Stimulated activated CD8-positive, alpha-beta memory T cell treated with anti-CD3 and anti-CD28 coated beads, Interleukin-12 subunit alpha, Interleukin-12 subunit beta, amount 100 ng/mL, for 24 hours (primary cell): ENCODE measurements around the gene SWAP70.
"Not testable (repeated sequence)": the region's sequence is repeated elsewhere in the genome, so short reads cannot be mapped to it uniquely, and the experiment has no call there.

Experiments
- DNase-seq: peaks from one replicate; pipeline ENCODE4 v3.0.0-alpha.2; 2020; ENCODE audit errors: extremely low read depth

SWAP70 gene

DNA sequence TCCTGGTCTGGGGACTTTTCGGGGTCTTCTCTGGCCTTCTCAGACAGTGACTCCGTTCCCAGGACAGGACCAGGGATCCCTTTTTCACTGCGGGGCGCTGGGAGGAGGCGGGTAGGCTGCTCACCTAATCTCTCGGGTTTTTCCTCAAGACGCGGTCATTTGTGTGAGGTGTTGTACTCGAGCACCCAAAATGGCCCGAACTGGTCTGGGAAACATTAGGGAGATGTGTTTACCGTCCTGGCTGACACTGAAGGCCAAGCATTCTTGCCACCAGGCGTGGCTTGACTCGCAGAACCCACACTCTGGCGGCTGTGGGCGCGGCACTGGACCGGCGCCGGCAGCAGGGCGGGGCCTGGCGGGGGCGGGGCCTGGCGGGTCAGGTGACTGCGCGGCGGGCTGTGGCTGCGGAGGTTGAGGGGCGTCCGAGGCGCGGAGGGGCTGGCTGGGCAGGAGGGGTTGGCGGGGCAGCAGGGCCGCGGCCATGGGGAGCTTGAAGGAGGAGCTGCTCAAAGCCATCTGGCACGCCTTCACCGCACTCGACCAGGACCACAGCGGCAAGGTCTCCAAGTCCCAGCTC lies at the start of gene SWAP70:
SWAP70 (plus strand) TSS at position 379 of the 577 bp plus-strand sequence; CDS start at position 482, 103 bp downstream.
- DNase-seq: peak; percentile 59

- DNase-seq: no peak
Observed at GRCh38 chr11:9615031-9615451, 48.8 kb upstream of the SWAP70 start.

- DNase-seq: no peak
Observed at GRCh38 chr11:9616042-9616675, 47.7 kb upstream of the SWAP70 start.

- no peak for DNase-seq
Observed at GRCh38 chr11:9616858-9617257, 47.0 kb upstream of the SWAP70 start.

DNA sequence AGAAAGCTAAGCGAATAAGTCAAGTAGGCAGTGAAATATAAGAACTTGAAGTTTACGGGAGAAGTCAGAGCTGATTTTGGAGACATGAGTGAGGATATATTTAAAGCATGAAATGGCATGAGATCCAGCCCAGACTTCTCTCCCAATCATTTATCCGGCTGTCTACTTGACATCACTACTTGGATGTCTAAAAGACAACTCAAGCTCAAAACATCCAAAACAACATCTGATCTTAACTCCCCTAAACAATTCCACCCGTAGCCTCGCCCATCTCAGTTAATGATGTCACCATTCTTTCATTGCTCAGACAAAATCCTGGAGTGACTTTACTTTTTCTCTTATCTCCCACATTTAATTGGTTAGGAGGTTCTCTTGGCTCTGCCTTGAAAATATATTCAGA lies 45.9 kb upstream of the SWAP70 start:
- DNase-seq: no peak

DNA sequence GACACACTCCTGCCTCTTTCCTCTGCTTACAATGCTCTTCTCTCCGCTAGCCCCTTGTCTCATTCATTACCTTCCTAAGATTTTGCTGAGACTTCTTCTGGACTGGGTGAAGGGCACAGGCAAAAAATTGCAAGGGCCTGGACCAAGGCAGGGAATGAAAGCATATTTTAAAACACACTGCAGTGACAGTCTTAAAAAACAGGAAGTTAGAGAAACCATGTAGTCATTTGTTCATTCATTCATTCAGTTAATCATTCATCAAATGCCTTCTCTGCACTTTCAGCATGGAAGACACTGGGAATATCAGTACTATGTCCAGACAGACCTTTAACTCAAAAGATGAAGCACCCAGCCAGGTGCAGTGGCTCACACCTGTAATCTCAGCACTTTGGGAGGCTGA lies 44.9 kb upstream of the SWAP70 start:
- no peak for DNase-seq

GRCh38 chr11:9619971-9620370 lies 43.9 kb upstream of the SWAP70 start:
- no peak for DNase-seq

DNA sequence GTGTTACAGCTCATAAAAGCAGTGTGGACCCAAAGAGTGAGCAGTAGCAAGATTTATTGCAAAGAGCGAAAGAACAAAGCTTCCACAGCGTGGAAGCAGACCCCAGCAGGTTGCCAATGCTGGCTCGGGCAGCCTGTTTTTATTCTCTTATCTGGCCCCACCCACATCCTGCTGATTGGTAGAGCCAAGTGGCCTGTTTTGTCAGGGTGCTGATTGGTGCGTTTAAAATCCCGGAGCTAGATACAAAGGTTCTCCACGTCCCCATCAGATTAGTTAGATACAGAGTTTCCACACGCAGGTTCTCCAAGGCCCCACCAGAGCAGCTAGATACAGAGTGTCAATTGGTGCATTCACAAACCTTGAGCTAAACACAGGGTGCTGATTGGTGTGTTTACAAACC lies 41.5 kb upstream of the SWAP70 start:
- not testable (repeated sequence) for DNase-seq

GRCh38 chr11:9623053-9623452 lies 40.8 kb upstream of the SWAP70 start:
- not testable (repeated sequence) for DNase-seq

DNA sequence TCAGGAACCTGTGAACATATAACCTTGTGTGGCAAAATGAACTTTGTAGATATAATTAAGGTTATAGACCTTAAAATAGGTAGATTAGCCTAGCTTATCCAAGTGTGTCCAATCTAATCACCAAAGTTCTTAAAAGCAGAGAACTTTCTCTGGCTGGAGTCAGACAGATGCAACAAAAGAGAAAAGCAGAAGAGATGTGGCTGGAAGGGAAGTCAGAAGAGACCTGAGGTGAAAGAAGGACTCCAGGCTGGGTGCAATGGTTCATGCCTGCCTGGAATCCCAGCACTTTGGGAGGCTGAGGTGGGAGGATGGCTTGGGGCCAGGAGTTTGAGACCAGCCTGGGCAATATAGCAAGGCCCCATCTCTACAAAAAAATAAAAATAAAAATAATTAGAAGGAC lies 39.4 kb upstream of the SWAP70 start:
- DNase-seq: no peak

DNA sequence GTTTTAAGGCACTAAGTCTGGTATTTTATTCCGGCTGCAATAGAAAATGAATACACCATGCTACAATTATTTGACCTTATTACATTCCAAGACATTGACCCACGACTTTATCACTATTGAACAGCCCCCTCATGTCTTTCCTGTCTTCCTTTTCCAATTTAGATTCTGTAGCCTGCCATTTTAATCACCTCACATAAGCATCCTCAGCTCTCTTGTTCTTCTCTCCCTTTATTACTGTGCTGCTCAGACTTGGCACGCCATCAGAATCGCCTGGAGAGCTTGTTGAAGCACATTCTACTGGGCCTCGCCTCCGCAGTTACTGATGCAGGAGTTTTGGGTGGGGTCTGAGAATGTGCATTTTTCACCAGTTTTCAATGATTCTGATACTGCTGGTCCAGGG lies 38.7 kb upstream of the SWAP70 start:
- no peak for DNase-seq

GRCh38 chr11:9625728-9626127 lies 38.1 kb upstream of the SWAP70 start:
- no peak for DNase-seq

- no peak for DNase-seq
Observed at GRCh38 chr11:9626496-9627394, 37.1 kb upstream of the SWAP70 start.

DNA sequence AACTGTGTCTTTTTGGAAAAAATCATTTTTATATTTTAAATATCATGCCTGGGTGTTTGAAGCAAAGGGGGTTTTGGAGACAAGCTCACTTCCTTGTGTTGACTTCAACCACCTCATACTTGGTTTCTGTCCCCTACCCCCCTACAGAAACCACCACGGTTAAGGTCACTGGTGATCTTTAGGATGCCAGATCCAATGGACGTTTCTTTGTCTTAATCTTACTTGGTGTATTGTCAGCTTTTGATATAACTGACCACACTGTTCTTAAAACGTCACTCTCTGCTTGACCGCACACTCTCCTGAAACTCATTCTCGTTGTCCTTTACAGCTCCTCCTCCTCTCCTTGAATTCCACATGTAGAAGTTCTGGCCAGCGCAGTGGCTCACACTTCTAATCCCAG lies 34.8 kb upstream of the SWAP70 start:
- no peak for DNase-seq

- DNase-seq: no peak
Observed at GRCh38 chr11:9633679-9634078, 30.2 kb upstream of the SWAP70 start.

DNA sequence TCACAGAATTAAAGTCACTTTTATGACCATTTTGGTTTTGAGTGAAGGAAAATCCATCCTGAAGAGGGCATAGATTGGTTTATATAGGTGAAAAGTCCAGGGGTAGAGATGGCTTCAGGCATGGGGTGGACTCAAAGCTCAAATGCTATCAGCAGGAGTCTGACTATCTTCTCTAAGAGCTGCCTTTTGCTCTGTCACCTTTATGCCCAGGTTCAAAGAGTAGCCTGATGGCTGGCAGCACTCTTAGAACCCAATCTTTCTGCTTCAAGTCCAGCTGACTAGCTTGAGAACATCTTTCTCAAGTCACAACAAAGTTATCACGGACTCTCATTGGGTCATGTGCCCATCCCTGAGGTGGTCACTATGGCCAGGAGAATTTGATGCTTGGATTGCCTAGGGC lies 27.2 kb upstream of the SWAP70 start:
- no peak for DNase-seq

GRCh38 chr11:9639099-9639498 lies 24.8 kb upstream of the SWAP70 start:
- DNase-seq: no peak

- no peak for DNase-seq
Observed at GRCh38 chr11:9639985-9640384, 23.9 kb upstream of the SWAP70 start.

DNA sequence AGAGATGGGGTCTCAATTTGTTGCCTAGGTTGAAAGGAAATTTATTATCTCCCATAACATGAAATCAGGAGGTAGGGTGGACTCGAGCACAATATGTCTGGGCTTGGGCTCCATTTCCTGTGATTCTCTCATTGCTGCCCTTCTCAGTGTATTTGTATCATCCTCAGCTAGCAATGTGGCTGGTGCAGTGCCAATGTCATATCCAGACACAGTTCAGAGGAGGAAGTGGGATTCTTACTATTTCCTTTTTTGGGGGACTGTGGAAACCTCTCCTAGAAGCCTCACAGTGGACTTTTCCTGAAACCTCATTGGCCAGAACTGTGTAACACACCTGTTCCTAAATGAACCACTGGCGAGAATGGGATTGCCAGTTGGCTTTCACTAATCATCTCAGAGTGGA lies 21.0 kb upstream of the SWAP70 start:
- DNase-seq: no peak

- no peak for DNase-seq
Observed at GRCh38 chr11:9643751-9644150, 20.1 kb upstream of the SWAP70 start.

- DNase-seq: no peak
Observed at GRCh38 chr11:9645881-9646280, 18.0 kb upstream of the SWAP70 start.

DNA sequence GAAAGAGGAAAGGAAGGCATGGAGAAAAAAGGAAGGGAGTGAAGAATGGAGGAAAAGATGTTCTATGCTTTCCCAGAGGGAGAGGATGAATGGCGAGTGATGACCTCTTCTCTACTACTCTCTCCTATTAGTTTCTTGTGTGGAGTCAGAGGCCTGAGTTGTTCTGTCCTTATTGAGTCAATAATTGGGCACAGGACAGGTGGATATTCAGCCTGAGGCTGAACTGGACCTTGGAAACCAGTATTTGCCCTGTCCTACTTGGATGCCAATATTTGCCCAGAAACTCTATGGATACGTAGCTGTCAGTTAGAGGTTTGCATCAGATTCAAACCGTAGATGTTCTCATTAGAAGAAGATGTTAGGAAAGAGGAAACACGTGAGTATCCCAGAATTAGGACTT lies 17.6 kb upstream of the SWAP70 start:
- no peak for DNase-seq

- no peak for DNase-seq
Observed at GRCh38 chr11:9651481-9651880, 12.4 kb upstream of the SWAP70 start.
